ENCODE data around the gene PFKL.
"Not testable (repeated sequence)": the region's sequence is repeated elsewhere in the genome, so short reads cannot be mapped to it uniquely, and the experiment has no call there.

- not testable (repeated sequence) for TF ChIP-seq CTCF, EP300 (IDR thresholded peaks at IDR 0.05)
Observed at GRCh38 chr21:44283211-44283785, 16.6 kb upstream of the PFKL start.

Data from tibial nerve (tissue), 4 donors.